ENCODE measurements around the gene MATN1. TPM values are rescaled to one million over a fixed set of nuclear protein-coding genes. Genes with fewer than 3 reads are reported as not detected.

The MATN1 gene
- total RNA-seq, result 0.46 TPM

DNA sequence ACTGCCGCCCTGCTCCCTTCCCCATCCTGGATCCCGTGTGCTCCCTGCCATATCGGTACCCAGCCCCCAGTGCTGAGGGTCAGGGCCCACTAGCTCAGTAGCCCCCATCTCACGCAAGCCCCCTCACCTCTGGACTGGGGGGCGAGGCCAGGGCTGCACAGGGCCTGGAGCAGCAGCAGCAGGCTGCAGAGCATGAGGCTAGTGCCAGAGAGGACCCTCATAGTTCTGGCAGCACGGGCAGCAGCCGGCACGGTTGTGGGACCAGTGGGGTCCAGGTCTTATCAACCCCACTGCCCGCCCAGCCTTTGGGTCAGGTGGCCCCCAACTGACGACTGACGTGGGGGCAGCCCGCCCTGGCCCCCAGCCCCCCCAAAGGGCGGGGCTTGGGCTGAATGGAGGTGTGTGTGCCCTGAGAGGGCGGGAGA, at the start of gene MATN1:
MATN1 (minus strand) TSS at position 255 of the 425 bp plus-strand sequence; CDS start at position 221, 34 bp downstream.

DNA sequence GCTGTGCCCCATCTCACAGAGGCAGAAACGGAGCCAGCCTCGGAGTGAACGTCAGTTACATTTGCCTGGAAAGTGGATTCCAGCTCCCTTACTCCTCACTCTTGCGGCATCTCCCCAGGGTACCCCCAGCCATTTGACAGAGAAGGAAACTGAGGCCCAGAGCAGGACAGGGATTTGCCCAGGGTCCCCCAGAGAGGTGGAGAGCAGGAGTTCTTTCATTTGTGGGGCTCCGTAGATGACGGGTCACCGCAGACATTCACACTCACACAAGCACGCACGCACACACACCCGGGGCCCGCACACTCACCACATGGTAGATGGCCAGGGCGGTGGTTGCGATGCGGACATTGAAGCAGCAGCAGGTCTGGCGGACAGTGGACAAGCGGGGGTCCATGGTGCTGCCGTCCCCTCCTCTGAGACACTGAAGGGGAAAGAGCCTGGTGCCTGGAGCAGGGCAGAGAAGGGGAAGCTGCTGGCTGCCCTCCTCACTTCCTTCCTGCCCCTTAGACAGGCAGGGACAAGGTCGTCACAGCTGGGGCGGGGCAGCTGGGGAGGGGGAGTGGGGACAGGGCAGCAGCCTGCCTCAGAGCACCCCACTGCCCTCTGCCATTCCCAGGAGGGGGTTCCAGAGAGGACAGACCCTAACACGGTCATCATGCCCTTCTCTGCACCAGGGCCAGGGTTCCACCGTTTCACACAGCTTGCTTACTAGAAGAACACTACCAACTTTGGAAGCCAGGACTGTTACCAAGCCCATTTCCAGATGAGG, 34.2 kb upstream of the MATN1 start, which contains the start of gene LAPTM5:
LAPTM5 (minus strand) TSS at position 423 of the 769 bp plus-strand sequence; CDS start at position 394, 29 bp downstream.

Small RNA genes within 50 kb of the gene (small RNA-seq; reads per million reads assigned to genes)
- not detected for gene MIR4420

Other genes starting within 250 kb of the MATN1 start
- gene LAPTM5, start 34.2 kb upstream of the MATN1 start, total RNA-seq, result 10.1 TPM
- gene SDC3, start 185.2 kb upstream of the MATN1 start, total RNA-seq, result 187 TPM

All from diencephalon (tissue), 1 donor.